ENCODE results near the gene FAN1.
A peak's percentile ranks its signal among the peaks of the same experiment; 100 is the strongest.

Gene FAN1

DNA sequence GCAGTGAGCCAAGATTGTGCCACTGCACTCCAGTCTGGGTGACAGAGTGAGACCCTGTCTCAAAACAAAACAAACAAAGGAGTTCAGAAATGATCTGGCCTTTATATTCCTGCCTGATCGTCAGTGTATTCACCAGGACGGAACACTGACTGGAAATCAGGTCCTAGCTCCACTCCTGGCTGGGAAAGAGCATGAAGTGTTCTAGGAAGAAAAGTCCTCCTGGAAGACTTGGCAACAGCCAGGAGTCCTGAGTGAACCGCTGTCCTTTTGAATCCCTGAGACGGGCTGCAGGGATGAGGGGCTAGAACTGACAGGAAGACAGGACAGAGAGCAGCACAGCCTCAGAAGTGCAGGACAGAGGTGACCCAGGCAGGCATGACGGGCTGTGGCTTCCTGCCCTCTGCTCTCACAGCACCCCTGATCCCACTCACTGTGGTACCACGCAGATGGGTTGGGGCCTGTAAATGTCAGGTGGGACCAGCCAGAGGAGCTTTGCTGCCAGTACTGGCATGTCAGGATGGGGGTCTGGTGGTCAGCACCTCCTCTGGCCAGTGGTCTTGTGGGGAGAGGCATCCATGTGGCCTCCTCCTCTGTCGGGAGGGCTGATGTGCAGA lies 23.5 kb downstream of the FAN1 start:
- TF ChIP-seq CTCF (IDR thresholded peaks at IDR 0.05; ENCODE audit: low read depth, low read length): no peak
- Histone ChIP-seq H3K27me3 (ENCODE audit: low read depth, low read length) (no peaks in the 10 kb centered on the region), H4K20me1 (ENCODE audit: insufficient read depth, low read length) (no peaks in the 10 kb centered on the region), H3K4me3 (ENCODE audit: low read length) (no peak overlapping the region), H3K36me3 (replicated peaks; ENCODE audit: low read depth, low read length) (peaks cover 30% of the 10 kb centered on the region), H3K9me3 (ENCODE audit: insufficient read depth, low read length) (no peaks in the 10 kb centered on the region), H3K27ac (ENCODE audit: low read length) (no peak overlapping the region), H3K79me2 (ENCODE audit: low read length) (no peaks in the 10 kb centered on the region), H3K4me1 (ENCODE audit: low read length) (peaks cover 37% of the 10 kb centered on the region), H3K4me2 (ENCODE audit: low read length) (no peak overlapping the region), H2AFZ (ENCODE audit: low read depth, low read length) (no peak overlapping the region), H3K9ac (ENCODE audit: low read length) (no peak overlapping the region)

DNA sequence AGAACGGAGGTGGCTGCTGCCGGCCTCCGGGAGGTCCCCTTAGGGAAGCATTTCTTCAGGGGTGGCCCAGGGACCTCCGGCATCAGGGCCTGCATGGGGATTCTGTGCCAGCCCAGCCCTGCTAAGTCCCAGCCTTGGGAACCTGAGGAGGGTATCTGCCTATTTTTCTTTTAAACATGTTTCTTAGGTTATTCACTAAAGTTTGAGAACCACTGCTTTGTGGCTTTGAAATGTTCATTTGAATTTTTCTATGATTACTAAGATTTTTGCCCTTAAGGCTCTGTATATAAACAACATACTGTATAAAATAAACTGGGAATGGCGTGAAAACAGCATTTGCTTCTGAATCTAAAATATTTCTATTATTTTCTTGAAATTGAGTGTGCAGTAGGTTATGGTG lies 24.4 kb downstream of the FAN1 start:
- no peaks in the 10 kb centered on the region for H3K27me3 ChIP-seq (ENCODE audit: low read depth, low read length)
- no peak overlapping the region for H3K9ac ChIP-seq (ENCODE audit: low read length)
- H2AFZ ChIP-seq (ENCODE audit: low read depth, low read length): no peak overlapping the region
- no peaks in the 10 kb centered on the region for H4K20me1 ChIP-seq (ENCODE audit: insufficient read depth, low read length)
- no peak overlapping the region for H3K4me3 ChIP-seq (ENCODE audit: low read length)
- peaks cover 39% of the 10 kb centered on the region for H3K4me1 ChIP-seq (ENCODE audit: low read length)
- no peaks in the 10 kb centered on the region for H3K9me3 ChIP-seq (ENCODE audit: insufficient read depth, low read length)
- H3K27ac ChIP-seq (ENCODE audit: low read length): no peak overlapping the region
- H3K4me2 ChIP-seq (ENCODE audit: low read length): 0 out of 2 replicates have a peak overlapping the region, but pooled peaks have one; percentile 8
- H3K79me2 ChIP-seq (ENCODE audit: low read length): no peaks in the 10 kb centered on the region
- H3K36me3 ChIP-seq (replicated peaks; ENCODE audit: low read depth, low read length): peaks cover 31% of the 10 kb centered on the region
- TF ChIP-seq EZH2phosphoT487 (IDR thresholded peaks at IDR 0.05; ENCODE audit: low read depth) (no peak), CTCF (IDR thresholded peaks at IDR 0.05; ENCODE audit: low read depth, low read length) (no peak)

GRCh38 chr15:30929064-30929669 lies 25.5 kb downstream of the FAN1 start:
- no peak overlapping the region for H3K9ac ChIP-seq (ENCODE audit: low read length)
- H3K27me3 ChIP-seq (ENCODE audit: low read depth, low read length): no peaks in the 10 kb centered on the region
- peaks cover 44% of the 10 kb centered on the region for H3K4me1 ChIP-seq (ENCODE audit: low read length)
- no peak overlapping the region for H3K4me3 ChIP-seq (ENCODE audit: low read length)
- TF ChIP-seq EZH2phosphoT487 (IDR thresholded peaks at IDR 0.05; ENCODE audit: low read depth): no peak
- no peak for TF ChIP-seq CTCF (IDR thresholded peaks at IDR 0.05; ENCODE audit: low read depth, low read length)
- no peak overlapping the region for H3K4me2 ChIP-seq (ENCODE audit: low read length)
- peaks cover 32% of the 10 kb centered on the region for H3K36me3 ChIP-seq (replicated peaks; ENCODE audit: low read depth, low read length)
- no peaks in the 10 kb centered on the region for H4K20me1 ChIP-seq (ENCODE audit: insufficient read depth, low read length)
- no peak overlapping the region for H3K27ac ChIP-seq (ENCODE audit: low read length)
- H2AFZ ChIP-seq (ENCODE audit: low read depth, low read length): no peak overlapping the region
- H3K79me2 ChIP-seq (ENCODE audit: low read length): no peaks in the 10 kb centered on the region
- no peaks in the 10 kb centered on the region for H3K9me3 ChIP-seq (ENCODE audit: insufficient read depth, low read length)

DNA sequence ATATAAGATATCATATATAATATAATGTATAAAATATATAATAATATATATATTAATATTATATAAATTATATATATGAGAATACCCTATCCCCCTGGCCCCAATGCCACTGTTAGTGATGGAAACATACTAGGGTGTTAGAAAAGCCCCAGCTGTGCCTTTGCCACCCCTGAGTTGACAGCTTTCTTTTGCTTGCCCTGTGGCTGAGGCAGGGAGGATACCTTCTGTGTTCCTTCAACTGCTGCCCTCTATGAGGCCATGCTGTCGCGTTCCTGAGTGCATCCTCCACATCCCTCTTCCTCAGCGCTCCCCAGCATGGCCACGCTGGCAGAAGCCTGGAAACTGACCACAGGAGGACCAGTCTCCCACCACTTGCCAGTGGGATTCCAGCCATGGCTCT lies 26.3 kb downstream of the FAN1 start:
- Histone ChIP-seq H4K20me1 (ENCODE audit: insufficient read depth, low read length) (no peaks in the 10 kb centered on the region), H3K4me2 (ENCODE audit: low read length) (peak overlapping the region; percentile 63), H3K9me3 (ENCODE audit: insufficient read depth, low read length) (no peaks in the 10 kb centered on the region), H3K27me3 (ENCODE audit: low read depth, low read length) (no peaks in the 10 kb centered on the region), H2AFZ (ENCODE audit: low read depth, low read length) (no peak overlapping the region), H3K4me3 (ENCODE audit: low read length) (peak overlapping the region; percentile 26), H3K4me1 (ENCODE audit: low read length) (peaks cover 49% of the 10 kb centered on the region), H3K27ac (ENCODE audit: low read length) (peak overlapping the region; percentile 59), H3K9ac (ENCODE audit: low read length) (peak overlapping the region; percentile 15; the same call in 1 of the 2 replicates), H3K36me3 (replicated peaks; ENCODE audit: low read depth, low read length) (peaks cover 33% of the 10 kb centered on the region), H3K79me2 (ENCODE audit: low read length) (no peaks in the 10 kb centered on the region)
- TF ChIP-seq EZH2phosphoT487 (IDR thresholded peaks at IDR 0.05; ENCODE audit: low read depth) (no peak), CTCF (IDR thresholded peaks at IDR 0.05; ENCODE audit: low read depth, low read length) (no peak)
